AG09309 (cell line): ENCODE results near the gene ADGRV1.

ENCODE experiments used
- DNase-seq: peaks from one replicate; pipeline ENCODE4 v3.0.0-alpha.2; 2010; ENCODE audit warnings: low read depth
- H3K4me3 ChIP-seq: 2 replicates; pipeline ENCODE4 v1.5.1; 2011; ENCODE audit warnings: mild to moderate bottlenecking, low read depth, low read length, moderate library complexity; ENCODE audit not compliant: control insufficient read depth
- TF ChIP-seq, protein P1 (sequence below): IDR thresholded peaks from 2 replicates; pipeline ENCODE4 v1.5.1; 2011; ENCODE audit warnings: mild to moderate bottlenecking, low read depth, low read length, inconsistent platforms; ENCODE audit not compliant: insufficient read depth, control insufficient read depth; ENCODE audit errors: missing control alignments

Gene ADGRV1

DNA sequence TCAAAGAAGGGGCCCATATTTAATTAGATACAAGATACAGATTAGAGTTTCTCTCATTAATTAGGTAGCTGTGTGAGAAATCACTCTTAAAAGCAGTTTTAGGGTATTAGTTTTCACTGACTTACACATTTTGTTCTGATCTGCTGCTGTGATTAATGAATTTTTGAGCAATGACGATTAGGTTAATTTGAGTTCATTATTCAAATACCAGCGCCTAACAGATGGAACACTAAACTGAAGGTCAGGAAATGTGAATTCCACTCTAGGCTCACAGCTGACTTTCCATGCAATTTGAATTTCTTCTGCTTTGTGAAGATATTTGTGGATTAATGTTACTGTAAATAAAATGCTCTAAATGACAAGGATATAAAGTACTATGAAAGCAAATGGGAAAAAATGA is 380.6 kb downstream of the ADGRV1 start:
- TF ChIP-seq, protein P1, sequence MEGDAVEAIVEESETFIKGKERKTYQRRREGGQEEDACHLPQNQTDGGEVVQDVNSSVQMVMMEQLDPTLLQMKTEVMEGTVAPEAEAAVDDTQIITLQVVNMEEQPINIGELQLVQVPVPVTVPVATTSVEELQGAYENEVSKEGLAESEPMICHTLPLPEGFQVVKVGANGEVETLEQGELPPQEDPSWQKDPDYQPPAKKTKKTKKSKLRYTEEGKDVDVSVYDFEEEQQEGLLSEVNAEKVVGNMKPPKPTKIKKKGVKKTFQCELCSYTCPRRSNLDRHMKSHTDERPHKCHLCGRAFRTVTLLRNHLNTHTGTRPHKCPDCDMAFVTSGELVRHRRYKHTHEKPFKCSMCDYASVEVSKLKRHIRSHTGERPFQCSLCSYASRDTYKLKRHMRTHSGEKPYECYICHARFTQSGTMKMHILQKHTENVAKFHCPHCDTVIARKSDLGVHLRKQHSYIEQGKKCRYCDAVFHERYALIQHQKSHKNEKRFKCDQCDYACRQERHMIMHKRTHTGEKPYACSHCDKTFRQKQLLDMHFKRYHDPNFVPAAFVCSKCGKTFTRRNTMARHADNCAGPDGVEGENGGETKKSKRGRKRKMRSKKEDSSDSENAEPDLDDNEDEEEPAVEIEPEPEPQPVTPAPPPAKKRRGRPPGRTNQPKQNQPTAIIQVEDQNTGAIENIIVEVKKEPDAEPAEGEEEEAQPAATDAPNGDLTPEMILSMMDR, result no peak
- DNase-seq, result no peak

DNA sequence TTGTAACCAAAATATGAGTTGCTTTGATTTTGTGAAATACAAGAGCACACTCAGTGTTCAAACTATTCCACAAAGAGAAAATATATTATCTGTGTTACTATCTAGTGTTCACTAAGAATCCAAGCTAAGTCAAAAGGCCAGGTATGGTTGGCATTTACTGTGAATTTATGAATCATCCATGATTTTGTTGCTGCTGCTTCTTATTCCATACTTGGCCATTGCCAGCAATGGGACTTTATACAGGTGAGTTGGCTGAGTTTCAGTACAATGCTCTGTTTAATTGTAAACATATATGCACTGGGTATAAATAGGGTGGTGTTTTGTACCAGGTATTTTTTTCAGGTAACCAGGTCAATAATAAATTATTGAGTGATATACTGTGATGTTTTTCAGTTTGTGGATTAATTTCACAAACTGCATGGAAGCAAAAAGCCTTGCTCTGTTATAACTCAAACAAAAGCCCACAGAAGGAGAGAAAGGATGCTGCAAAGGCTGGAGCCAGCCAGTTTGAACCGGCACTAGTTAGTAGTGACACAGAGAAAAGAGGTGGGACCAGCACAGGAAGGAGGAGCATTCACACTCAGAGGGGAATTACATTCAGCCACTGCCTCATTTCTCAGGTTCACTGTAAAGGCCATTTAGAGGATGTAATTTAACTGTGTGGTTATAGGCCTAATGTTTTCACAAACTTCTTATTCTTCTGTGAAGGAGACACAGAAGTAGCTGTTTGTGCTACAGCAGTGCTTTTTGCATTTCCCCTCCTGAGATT is 381.8 kb downstream of the ADGRV1 start:
- DNase-seq, result no peak
- TF ChIP-seq, protein P1, result no peak
- H3K4me3 ChIP-seq, result no peak overlapping the region

More for the DNA sequence above, 380.6 kb downstream of the ADGRV1 start:
- H3K4me3 ChIP-seq, result no peak overlapping the region

DNA sequence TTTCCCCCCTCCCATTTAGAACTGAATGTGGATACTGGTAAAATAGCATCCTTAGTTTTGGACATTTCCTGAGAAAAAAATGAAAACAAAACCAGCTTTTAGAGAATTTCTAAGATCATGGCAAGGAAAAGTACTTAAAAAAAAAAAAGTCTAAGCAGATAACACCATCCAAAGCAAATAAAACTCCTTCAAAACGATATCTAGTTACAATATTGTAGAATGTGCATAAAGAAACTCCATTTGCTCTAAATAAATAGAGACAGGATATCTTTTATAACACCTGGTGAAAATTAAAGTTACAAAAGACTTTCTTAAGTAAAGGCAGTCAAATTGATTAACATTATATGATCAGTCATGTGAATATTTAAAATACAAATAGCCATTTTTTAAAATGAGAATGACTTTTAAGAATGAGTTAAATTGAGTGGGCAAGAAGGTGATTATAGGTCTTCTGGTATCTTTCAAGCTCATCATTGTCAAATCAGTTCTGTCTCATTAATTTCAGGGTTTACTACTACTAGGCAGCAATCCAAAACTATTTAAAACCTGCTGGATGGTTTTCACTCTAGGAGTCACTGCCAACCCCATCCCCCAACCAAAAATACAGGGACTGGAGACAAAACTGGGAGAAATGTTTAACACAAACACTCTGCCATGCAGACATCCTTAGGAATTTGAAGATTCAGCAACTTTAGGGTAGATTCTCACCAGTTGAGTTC is 382.6 kb downstream of the ADGRV1 start:
- no peak overlapping the region for H3K4me3 ChIP-seq
- DNase-seq, result no peak
- TF ChIP-seq, protein P1, result no peak

DNA sequence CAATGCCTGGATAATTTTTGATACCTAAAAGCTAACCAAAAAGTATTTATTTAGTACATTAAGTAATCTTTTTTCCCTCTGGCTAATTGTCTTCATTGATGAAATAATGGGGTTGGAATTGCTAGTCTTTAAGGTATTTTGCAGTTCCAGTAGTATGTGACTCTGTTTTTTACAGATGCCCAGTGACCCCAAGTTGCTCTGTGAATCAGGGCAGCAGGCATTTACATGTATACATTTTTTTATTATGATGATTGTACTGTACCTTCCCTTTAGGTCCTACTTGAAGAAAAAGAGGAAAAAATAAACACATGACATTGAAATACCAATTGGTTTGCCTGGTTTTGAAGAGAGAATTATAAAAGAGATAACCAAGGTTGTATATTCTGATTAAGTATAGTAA is 385.5 kb downstream of the ADGRV1 start:
- no peak overlapping the region for H3K4me3 ChIP-seq
- TF ChIP-seq, protein P1, result no peak
- DNase-seq, result no peak

DNA sequence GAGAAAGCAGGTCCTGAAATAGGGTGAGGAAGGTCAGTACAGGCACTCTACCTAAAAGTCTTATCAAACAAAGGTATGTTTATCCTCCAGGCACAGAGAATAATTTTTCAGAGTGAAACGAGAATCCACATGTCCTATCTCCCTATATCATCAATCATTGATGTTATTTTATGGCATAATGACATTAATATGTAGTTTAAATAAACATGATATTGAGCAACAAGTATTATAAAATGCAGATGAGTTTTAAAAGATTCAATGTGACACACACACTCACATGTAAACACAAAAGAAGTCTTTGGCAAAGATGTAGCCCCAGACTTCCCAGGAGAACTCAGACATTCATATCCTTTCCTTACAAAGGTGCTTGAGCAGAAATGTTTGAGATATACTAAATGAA is 389.1 kb downstream of the ADGRV1 start:
- no peak overlapping the region for H3K4me3 ChIP-seq
- TF ChIP-seq, protein P1, result no peak
- DNase-seq, result no peak

DNA sequence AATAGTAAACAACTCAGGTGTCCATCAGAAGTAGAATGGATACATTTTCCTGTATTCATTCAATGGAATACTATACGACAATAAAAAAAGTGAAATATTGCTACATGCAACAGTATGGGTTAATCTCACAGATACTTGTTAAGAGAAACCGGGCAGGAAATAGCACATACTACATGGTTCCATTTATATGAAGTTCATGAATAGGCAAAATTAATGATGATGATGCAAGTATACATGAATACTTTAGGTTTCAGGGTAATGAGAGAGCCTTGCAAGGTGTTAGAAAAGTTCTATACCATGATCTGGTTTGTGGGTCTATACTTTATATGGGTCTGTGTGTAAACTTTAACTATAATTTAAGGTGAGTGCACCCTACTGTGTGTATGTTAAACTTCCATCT is 390.4 kb downstream of the ADGRV1 start:
- TF ChIP-seq, protein P1, result no peak

More for the DNA sequence above, 390.4 kb downstream of the ADGRV1 start:
- no peak overlapping the region for H3K4me3 ChIP-seq
- DNase-seq, result no peak
